Mesenchymal stem cell (in vitro differentiated cells and primary cell): ENCODE data around the gene CDH23.

Experiments
- DNase-seq: peaks from one replicate; pipeline ENCODE4 v3.0.0-alpha.2; 2013
- H2AFZ ChIP-seq: one replicate; pipeline ENCODE4 v1.6.1; 2013; ENCODE audit warnings: low read depth, mild to moderate bottlenecking, control low read depth, inconsistent platforms, low read length, moderate library complexity
- H2AK5ac ChIP-seq: 2 replicates; pipeline ENCODE4 v1.6.1; 2013; ENCODE audit warnings: low read length, moderate library complexity, mild to moderate bottlenecking, inconsistent platforms; ENCODE audit not compliant: severe bottlenecking
- H2BK120ac ChIP-seq: one replicate; pipeline ENCODE4 v1.6.1; 2013; ENCODE audit warnings: low read depth, mild to moderate bottlenecking, inconsistent platforms, low read length, moderate library complexity
- H2BK12ac ChIP-seq, 2 experiments: one replicate each; pipeline ENCODE4 v1.6.1; 2013; ENCODE audit warnings: inconsistent platforms in 2 of 2, low read length in 2 of 2, mild to moderate bottlenecking in 2 of 2, moderate library complexity in 2 of 2, control low read depth in 1 of 2
- H2BK15ac ChIP-seq: one replicate; pipeline ENCODE4 v1.6.1; 2013; ENCODE audit warnings: mild to moderate bottlenecking, low read depth, inconsistent platforms; ENCODE audit not compliant: poor library complexity, severe bottlenecking
- H2BK5ac ChIP-seq: 2 replicates; pipeline ENCODE4 v1.6.1; 2013; ENCODE audit warnings: low read depth, mild to moderate bottlenecking, low read length, control low read depth, inconsistent platforms; ENCODE audit not compliant: poor library complexity, severe bottlenecking
- H3K14ac ChIP-seq, 2 experiments: one replicate each; pipeline ENCODE4 v1.6.1; 2013; ENCODE audit warnings: inconsistent platforms in 2 of 2, low read length in 2 of 2, control low read depth in 1 of 2, mild to moderate bottlenecking in 1 of 2, moderate library complexity in 1 of 2
- H3K18ac ChIP-seq, 2 experiments: one replicate each; pipeline ENCODE4 v1.6.1; 2013; ENCODE audit warnings: inconsistent platforms in 2 of 2, low read length in 2 of 2, control low read depth in 1 of 2, low read depth in 1 of 2, mild to moderate bottlenecking in 1 of 2
- H3K23ac ChIP-seq, 2 experiments: one replicate each; pipeline ENCODE4 v1.6.1; 2013; ENCODE audit warnings: inconsistent platforms in 2 of 2, low read length in 2 of 2, mild to moderate bottlenecking in 2 of 2, moderate library complexity in 2 of 2, control low read depth in 1 of 2
- H3K27ac ChIP-seq: 2 replicates; pipeline ENCODE4 v1.5.1; 2013; ENCODE audit warnings: mild to moderate bottlenecking, moderate library complexity, low read length, control low read depth, inconsistent platforms; ENCODE audit not compliant: poor library complexity, severe bottlenecking
- H3K27me3 ChIP-seq, 2 experiments: 2 replicates each; pipeline versions ENCODE4 v1.6.1 to v1.7.0; 2013; ENCODE audit warnings: low read length in 2 of 2, mild to moderate bottlenecking in 2 of 2, moderate library complexity in 2 of 2, control low read depth in 1 of 2, inconsistent platforms in 1 of 2; ENCODE audit not compliant: control insufficient read depth in 1 of 2, insufficient read depth in 1 of 2
- H3K36me3 ChIP-seq, 2 experiments: 2 replicates each; pipeline versions ENCODE4 v1.6.1 to v1.7.0; 2013; ENCODE audit warnings: low read length in 2 of 2, control low read depth in 1 of 2, inconsistent platforms in 1 of 2, low read depth in 1 of 2, mild to moderate bottlenecking in 1 of 2; ENCODE audit not compliant: insufficient read depth in 2 of 2, control insufficient read depth in 1 of 2
- H3K4ac ChIP-seq, 2 experiments: one replicate each; pipeline ENCODE4 v1.6.1; 2013; ENCODE audit warnings: inconsistent platforms in 2 of 2, low read length in 2 of 2, mild to moderate bottlenecking in 2 of 2, moderate library complexity in 2 of 2, control low read depth in 1 of 2, low read depth in 1 of 2
- H3K4me1 ChIP-seq: 2 replicates; pipeline ENCODE4 v1.6.1; 2013; ENCODE audit warnings: low read depth, low read length, control low read depth; ENCODE audit not compliant: control insufficient read depth, insufficient read depth
- H3K4me2 ChIP-seq: 2 replicates; pipeline ENCODE4 v1.6.1; 2013; ENCODE audit warnings: low read length, mild to moderate bottlenecking, inconsistent platforms; ENCODE audit not compliant: poor library complexity, severe bottlenecking
- H3K4me3 ChIP-seq, 2 experiments: 2 replicates each; pipeline versions ENCODE4 v1.5.1 to v1.7.0; 2013; ENCODE audit warnings: low read length in 2 of 2, mild to moderate bottlenecking in 2 of 2, control low read depth in 1 of 2, low read depth in 1 of 2; ENCODE audit not compliant: insufficient read depth in 1 of 2
- H3K79me1 ChIP-seq: replicated peaks from 2 replicates; pipeline ENCODE4 v1.6.1; 2013; ENCODE audit warnings: mild to moderate bottlenecking, control low read depth, low read length, inconsistent platforms; ENCODE audit not compliant: poor library complexity, severe bottlenecking
- H3K9ac ChIP-seq: 2 replicates; pipeline ENCODE4 v1.7.0; 2013; ENCODE audit warnings: mild to moderate bottlenecking, low read length, moderate library complexity
- H3K9me3 ChIP-seq: 2 replicates; pipeline ENCODE4 v1.7.0; 2013; ENCODE audit warnings: mild to moderate bottlenecking, low read length; ENCODE audit not compliant: control insufficient read depth
- H4K8ac ChIP-seq: one replicate; pipeline ENCODE4 v1.6.1; 2013; ENCODE audit warnings: inconsistent platforms, mild to moderate bottlenecking, low read length, moderate library complexity
- H4K91ac ChIP-seq: one replicate; pipeline ENCODE4 v1.6.1; 2013; ENCODE audit warnings: mild to moderate bottlenecking, low read length, inconsistent platforms
- WGBS: methylation state at CpG from one replicate; pipeline ENCODE4 v1.1.7; 2013; ENCODE audit warnings: mixed read lengths; 5-methylcytosine and 5-hydroxymethylcytosine counted together

Gene CDH23

GRCh38 chr10:71638064-71638821 lies 241.5 kb downstream of the CDH23 start:
- Histone ChIP-seq H2AFZ (no peak overlapping the region), H4K91ac (no peak overlapping the region), H3K4ac (no peak overlapping the region), H3K9me3 (no peaks in the 10 kb centered on the region), H3K9ac (no peak overlapping the region), H3K79me1 (no peaks in the 10 kb centered on the region), H3K4me1 (peaks cover 6% of the 10 kb centered on the region), H3K4me3 (no peak overlapping the region), H2BK5ac (no peak overlapping the region), H3K27me3 (peaks cover 67 to 79% of the 10 kb centered on the region in 2 experiments), H2BK12ac (no peak overlapping the region), H3K36me3 (no peaks in the 10 kb centered on the region), H2BK120ac (no peak overlapping the region), H3K18ac (no peak overlapping the region), H3K27ac (no peak overlapping the region), H2AK5ac (no peak overlapping the region), H4K8ac (no peak overlapping the region), H3K14ac (peak overlapping the region in 1 of 2 experiments; percentile 7), H2BK15ac (no peak overlapping the region), H3K23ac (no peak overlapping the region), H3K4me2 (no peak overlapping the region)
- 37% methylated on average over 13 of the region's 14 CpGs for WGBS
- DNase-seq: no peak

GRCh38 chr10:71638822-71639719 lies 242.4 kb downstream of the CDH23 start:
- H3K36me3 ChIP-seq: no peaks in the 10 kb centered on the region
- H2BK120ac ChIP-seq: no peak overlapping the region
- no peaks in the 10 kb centered on the region for H3K79me1 ChIP-seq
- no peak overlapping the region for H3K9ac ChIP-seq
- H3K27me3 ChIP-seq: peaks cover 66 to 77% of the 10 kb centered on the region in 2 experiments
- H2AFZ ChIP-seq: no peak overlapping the region
- no peak overlapping the region for H3K4me2 ChIP-seq
- H3K4ac ChIP-seq: no peak overlapping the region
- H2BK5ac ChIP-seq: no peak overlapping the region
- H2BK12ac ChIP-seq: no peak overlapping the region
- WGBS: 35% methylated on average over 23 of the region's 24 CpGs
- no peak overlapping the region for H4K8ac ChIP-seq
- H3K23ac ChIP-seq: no peak overlapping the region
- H3K9me3 ChIP-seq: no peaks in the 10 kb centered on the region
- no peak overlapping the region for H2AK5ac ChIP-seq
- peak overlapping the region; percentile 49 for H4K91ac ChIP-seq
- no peak overlapping the region for H3K27ac ChIP-seq
- no peak overlapping the region for H3K18ac ChIP-seq
- no peak overlapping the region for H3K4me3 ChIP-seq
- H3K14ac ChIP-seq: peak overlapping the region in 1 of 2 experiments; percentile 7
- no peak overlapping the region for H2BK15ac ChIP-seq
- no peak for DNase-seq
- H3K4me1 ChIP-seq: peaks cover 6% of the 10 kb centered on the region

DNA sequence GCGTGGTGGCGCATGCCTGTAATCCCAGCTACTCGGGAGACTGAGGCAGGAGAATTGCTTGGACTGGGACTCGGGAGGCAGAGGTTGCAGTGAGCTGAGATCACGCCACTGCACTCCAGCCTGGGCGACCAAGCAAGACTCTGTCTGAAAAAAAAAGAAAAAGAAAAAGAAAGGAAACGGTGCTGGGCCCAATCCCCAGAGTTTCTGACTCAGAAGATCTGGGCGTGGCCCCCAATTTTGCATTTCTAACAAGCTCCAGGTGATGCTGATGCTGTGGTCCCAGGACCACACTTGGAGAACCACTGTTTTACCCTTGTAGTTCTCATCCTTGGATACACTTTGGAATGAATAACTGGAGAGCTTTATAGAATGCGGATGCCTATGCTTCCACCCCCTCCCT lies 243.9 kb downstream of the CDH23 start:
- WGBS: 84% methylated on average over 9 of the region's 9 CpGs
- H3K36me3 ChIP-seq: no peaks in the 10 kb centered on the region

DNA sequence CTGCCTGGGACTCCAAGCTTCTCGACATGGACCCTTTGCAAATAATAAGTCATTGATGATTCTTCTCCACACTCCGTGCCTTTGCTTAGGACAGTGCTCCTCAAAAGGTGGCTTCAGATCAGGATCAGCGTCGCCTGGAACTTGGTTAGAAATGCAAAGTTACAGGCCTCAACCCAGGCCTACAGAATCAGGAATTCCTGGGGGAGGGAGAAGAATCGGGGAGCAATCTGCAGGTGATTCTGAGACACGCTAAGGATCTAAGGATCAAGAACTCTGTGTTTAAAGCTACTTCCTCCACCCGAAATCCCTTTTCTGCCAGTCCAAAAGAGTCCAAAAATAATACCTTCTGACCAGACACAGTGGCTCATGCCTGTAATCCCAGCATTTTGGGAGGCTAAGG lies 244.7 kb downstream of the CDH23 start:
- Histone ChIP-seq H2BK15ac (no peak overlapping the region), H3K14ac (no peak overlapping the region), H3K9me3 (no peaks in the 10 kb centered on the region), H3K79me1 (no peaks in the 10 kb centered on the region), H3K4ac (no peak overlapping the region), H4K8ac (no peak overlapping the region), H3K27me3 (peaks cover 64 to 77% of the 10 kb centered on the region in 2 experiments), H2BK120ac (no peak overlapping the region), H2AK5ac (no peak overlapping the region), H3K4me1 (peaks cover 6% of the 10 kb centered on the region), H2BK5ac (no peak overlapping the region), H3K23ac (no peak overlapping the region), H3K4me3 (no peak overlapping the region), H3K4me2 (no peak overlapping the region), H2AFZ (no peak overlapping the region), H3K36me3 (no peaks in the 10 kb centered on the region), H3K9ac (no peak overlapping the region), H3K27ac (no peak overlapping the region), H3K18ac (no peak overlapping the region), H2BK12ac (no peak overlapping the region), H4K91ac (no peak overlapping the region)
- no peak for DNase-seq
- 81% methylated on average over 4 of the region's 7 CpGs for WGBS

More for the DNA sequence above, 243.9 kb downstream of the CDH23 start:
- H3K18ac ChIP-seq: no peak overlapping the region
- H3K14ac ChIP-seq: no peak overlapping the region
- H3K4ac ChIP-seq: no peak overlapping the region
- no peak overlapping the region for H2BK12ac ChIP-seq
- no peak for DNase-seq
- H2BK15ac ChIP-seq: no peak overlapping the region
- H3K23ac ChIP-seq: no peak overlapping the region
- H3K27ac ChIP-seq: no peak overlapping the region
- H3K9me3 ChIP-seq: no peaks in the 10 kb centered on the region
- no peak overlapping the region for H2AK5ac ChIP-seq
- H2AFZ ChIP-seq: no peak overlapping the region
- no peak overlapping the region for H2BK5ac ChIP-seq
- H3K27me3 ChIP-seq: peaks cover 63 to 77% of the 10 kb centered on the region in 2 experiments
- no peaks in the 10 kb centered on the region for H3K79me1 ChIP-seq
- peaks cover 6% of the 10 kb centered on the region for H3K4me1 ChIP-seq
- H3K9ac ChIP-seq: no peak overlapping the region
- no peak overlapping the region for H2BK120ac ChIP-seq
- H3K4me2 ChIP-seq: no peak overlapping the region
- H4K91ac ChIP-seq: no peak overlapping the region
- no peak overlapping the region for H3K4me3 ChIP-seq
- no peak overlapping the region for H4K8ac ChIP-seq
